ENCODE data around the gene AGBL5.

- TF ChIP-seq PRDM15 (CRISPR knock-in tag; IDR thresholded peaks at IDR 0.05) (no peak), NFE2L1 (CRISPR knock-in tag; IDR thresholded peaks at IDR 0.05; ENCODE audit: borderline replicate concordance) (no peak), ZNF331 (CRISPR knock-in tag; IDR thresholded peaks at IDR 0.05) (peak; percentile 85; the same call in 1 of the 2 replicates)
Observed at GRCh38 chr2:27050281-27050995, 1.0 kb upstream of the AGBL5 start.

All from HepG2 (cell line).